ENCODE data around the gene NOTCH4.

Gene NOTCH4

DNA sequence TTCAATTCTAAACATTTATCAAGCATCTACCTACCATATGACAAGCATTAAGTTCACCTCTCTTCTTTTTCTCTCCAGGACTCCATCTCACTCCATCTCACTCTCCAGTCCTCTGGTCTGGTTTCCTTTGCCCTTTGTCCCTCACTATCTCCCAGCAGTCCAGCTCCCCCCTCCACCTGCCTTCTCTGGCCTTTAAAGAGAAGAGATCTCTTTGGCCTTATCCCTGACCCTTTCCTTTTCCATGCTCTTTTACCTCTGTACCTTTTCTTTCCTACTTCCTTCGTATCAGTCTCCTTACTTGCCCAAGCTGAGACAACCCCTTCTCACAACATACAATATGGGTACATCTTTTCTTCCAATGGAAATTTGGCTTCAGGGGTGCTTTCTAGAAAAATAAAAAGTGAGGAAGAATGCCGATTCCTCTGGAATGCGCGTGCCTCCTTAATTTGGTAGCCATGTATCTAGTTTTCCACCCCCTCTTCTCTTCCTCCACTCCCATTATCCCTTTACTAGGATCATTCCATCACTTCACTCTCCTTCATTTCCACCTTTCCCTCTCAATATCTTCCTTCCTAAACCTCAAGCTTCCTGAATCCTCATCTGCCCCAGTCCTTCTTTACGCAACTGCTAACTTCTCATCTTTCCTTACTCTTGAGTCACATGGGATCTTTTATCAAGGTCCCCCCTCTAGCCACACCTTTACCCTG, 47.2 kb downstream of the NOTCH4 start (continued):
- TF ChIP-seq, protein P1, sequence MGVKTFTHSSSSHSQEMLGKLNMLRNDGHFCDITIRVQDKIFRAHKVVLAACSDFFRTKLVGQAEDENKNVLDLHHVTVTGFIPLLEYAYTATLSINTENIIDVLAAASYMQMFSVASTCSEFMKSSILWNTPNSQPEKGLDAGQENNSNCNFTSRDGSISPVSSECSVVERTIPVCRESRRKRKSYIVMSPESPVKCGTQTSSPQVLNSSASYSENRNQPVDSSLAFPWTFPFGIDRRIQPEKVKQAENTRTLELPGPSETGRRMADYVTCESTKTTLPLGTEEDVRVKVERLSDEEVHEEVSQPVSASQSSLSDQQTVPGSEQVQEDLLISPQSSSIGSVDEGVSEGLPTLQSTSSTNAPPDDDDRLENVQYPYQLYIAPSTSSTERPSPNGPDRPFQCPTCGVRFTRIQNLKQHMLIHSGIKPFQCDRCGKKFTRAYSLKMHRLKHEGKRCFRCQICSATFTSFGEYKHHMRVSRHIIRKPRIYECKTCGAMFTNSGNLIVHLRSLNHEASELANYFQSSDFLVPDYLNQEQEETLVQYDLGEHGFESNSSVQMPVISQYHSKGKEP (tag by site-specific recombination; IDR thresholded peaks at IDR 0.05), result no peak
- TF ChIP-seq ZNF558 (tag by site-specific recombination; IDR thresholded peaks at IDR 0.05) (no peak), MZF1 (tag by site-specific recombination; IDR thresholded peaks at IDR 0.05; ENCODE audit: borderline replicate concordance) (no peak), ZBTB48 (tag by site-specific recombination; IDR thresholded peaks at IDR 0.05) (no peak), ZFHX2 (tag by site-specific recombination; conservative IDR thresholded peaks at IDR 0.05) (no peak), ZNF768 (tag by site-specific recombination; IDR thresholded peaks at IDR 0.05) (no peak), EGR2 (tag by site-specific recombination; IDR thresholded peaks at IDR 0.05; ENCODE audit: low read depth) (no peak), ZBTB8A (tag by site-specific recombination; IDR thresholded peaks at IDR 0.05) (no peak), ZNF654 (tag by site-specific recombination; IDR thresholded peaks at IDR 0.05; ENCODE audit: low read depth) (no peak; the same call in 1 of the 2 replicates), ZNF514 (tag by site-specific recombination; IDR thresholded peaks at IDR 0.05) (no peak), ZNF211 (tag by site-specific recombination; IDR thresholded peaks at IDR 0.05; ENCODE audit: low read depth) (no peak), ZEB2 (tag by site-specific recombination; IDR thresholded peaks at IDR 0.05) (no peak), ZNF791 (tag by site-specific recombination; IDR thresholded peaks at IDR 0.05) (no peak), ZNF157 (tag by site-specific recombination; IDR thresholded peaks at IDR 0.05) (no peak; the same call in 1 of the 2 replicates), ZNF416 (tag by site-specific recombination; IDR thresholded peaks at IDR 0.05) (no peak), KLF9 (tag by site-specific recombination; IDR thresholded peaks at IDR 0.05; ENCODE audit: low read depth) (peak; percentile 4; the same call in 1 of the 2 replicates), ZNF335 (tag by site-specific recombination; conservative IDR thresholded peaks at IDR 0.05) (no peak), SP2 (tag by site-specific recombination; IDR thresholded peaks at IDR 0.05) (no peak), ZNF2 (tag by site-specific recombination; IDR thresholded peaks at IDR 0.05) (peak; percentile 34; the same call in 1 of the 2 replicates), GFI1B (tag by site-specific recombination; IDR thresholded peaks at IDR 0.05) (no peak), ZNF302 (tag by site-specific recombination; IDR thresholded peaks at IDR 0.05; ENCODE audit: low read depth) (no peak), ZNF621 (tag by site-specific recombination; IDR thresholded peaks at IDR 0.05) (no peak), ZNF221 (tag by site-specific recombination; IDR thresholded peaks at IDR 0.05; ENCODE audit: borderline replicate concordance) (no peak), ZSCAN23 (tag by site-specific recombination; IDR thresholded peaks at IDR 0.05) (no peak), ZNF292 (tag by site-specific recombination; IDR thresholded peaks at IDR 0.05; ENCODE audit: borderline replicate concordance, low read depth) (no peak), HOXA7 (CRISPR knock-in tag; IDR thresholded peaks at IDR 0.05; ENCODE audit: borderline replicate concordance) (no peak), ZNF133 (tag by site-specific recombination; IDR thresholded peaks at IDR 0.05) (no peak), ZNF184 (tag by site-specific recombination; IDR thresholded peaks at IDR 0.05) (no peak), SCRT1 (tag by site-specific recombination; IDR thresholded peaks at IDR 0.05; ENCODE audit: borderline replicate concordance) (no peak), ZNF48 (tag by site-specific recombination; IDR thresholded peaks at IDR 0.05) (no peak), HOXC10 (CRISPR knock-in tag; IDR thresholded peaks at IDR 0.05) (no peak), WT1 (tag by site-specific recombination; IDR thresholded peaks at IDR 0.05) (0 out of 2 replicates have a peak, but pooled peaks have one; percentile 43), ZNF549 (tag by site-specific recombination; IDR thresholded peaks at IDR 0.05) (no peak)
- TF ChIP-seq, protein P2, sequence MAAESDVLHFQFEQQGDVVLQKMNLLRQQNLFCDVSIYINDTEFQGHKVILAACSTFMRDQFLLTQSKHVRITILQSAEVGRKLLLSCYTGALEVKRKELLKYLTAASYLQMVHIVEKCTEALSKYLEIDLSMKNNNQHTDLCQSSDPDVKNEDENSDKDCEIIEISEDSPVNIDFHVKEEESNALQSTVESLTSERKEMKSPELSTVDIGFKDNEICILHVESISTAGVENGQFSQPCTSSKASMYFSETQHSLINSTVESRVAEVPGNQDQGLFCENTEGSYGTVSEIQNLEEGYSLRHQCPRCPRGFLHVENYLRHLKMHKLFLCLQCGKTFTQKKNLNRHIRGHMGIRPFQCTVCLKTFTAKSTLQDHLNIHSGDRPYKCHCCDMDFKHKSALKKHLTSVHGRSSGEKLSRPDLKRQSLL (tag by site-specific recombination; IDR thresholded peaks at IDR 0.05), result no peak
- TF ChIP-seq, protein P3, sequence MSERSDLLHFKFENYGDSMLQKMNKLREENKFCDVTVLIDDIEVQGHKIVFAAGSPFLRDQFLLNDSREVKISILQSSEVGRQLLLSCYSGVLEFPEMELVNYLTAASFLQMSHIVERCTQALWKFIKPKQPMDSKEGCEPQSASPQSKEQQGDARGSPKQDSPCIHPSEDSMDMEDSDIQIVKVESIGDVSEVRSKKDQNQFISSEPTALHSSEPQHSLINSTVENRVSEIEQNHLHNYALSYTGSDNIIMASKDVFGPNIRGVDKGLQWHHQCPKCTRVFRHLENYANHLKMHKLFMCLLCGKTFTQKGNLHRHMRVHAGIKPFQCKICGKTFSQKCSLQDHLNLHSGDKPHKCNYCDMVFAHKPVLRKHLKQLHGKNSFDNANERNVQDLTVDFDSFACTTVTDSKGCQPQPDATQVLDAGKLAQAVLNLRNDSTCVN (tag by site-specific recombination; optimal IDR thresholded peaks at IDR 0.05), result no peak
- TF ChIP-seq, protein P4, sequence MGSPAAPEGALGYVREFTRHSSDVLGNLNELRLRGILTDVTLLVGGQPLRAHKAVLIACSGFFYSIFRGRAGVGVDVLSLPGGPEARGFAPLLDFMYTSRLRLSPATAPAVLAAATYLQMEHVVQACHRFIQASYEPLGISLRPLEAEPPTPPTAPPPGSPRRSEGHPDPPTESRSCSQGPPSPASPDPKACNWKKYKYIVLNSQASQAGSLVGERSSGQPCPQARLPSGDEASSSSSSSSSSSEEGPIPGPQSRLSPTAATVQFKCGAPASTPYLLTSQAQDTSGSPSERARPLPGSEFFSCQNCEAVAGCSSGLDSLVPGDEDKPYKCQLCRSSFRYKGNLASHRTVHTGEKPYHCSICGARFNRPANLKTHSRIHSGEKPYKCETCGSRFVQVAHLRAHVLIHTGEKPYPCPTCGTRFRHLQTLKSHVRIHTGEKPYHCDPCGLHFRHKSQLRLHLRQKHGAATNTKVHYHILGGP (tag by site-specific recombination; IDR thresholded peaks at IDR 0.05), result no peak
- TF ChIP-seq, protein P5, sequence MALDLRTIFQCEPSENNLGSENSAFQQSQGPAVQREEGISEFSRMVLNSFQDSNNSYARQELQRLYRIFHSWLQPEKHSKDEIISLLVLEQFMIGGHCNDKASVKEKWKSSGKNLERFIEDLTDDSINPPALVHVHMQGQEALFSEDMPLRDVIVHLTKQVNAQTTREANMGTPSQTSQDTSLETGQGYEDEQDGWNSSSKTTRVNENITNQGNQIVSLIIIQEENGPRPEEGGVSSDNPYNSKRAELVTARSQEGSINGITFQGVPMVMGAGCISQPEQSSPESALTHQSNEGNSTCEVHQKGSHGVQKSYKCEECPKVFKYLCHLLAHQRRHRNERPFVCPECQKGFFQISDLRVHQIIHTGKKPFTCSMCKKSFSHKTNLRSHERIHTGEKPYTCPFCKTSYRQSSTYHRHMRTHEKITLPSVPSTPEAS (tag by site-specific recombination; IDR thresholded peaks at IDR 0.05), result no peak

Measured in HEK293 (cell line).